A673 (cell line): ENCODE measurements around the gene SLIT1.
"Not testable (repeated sequence)": the region's sequence is repeated elsewhere in the genome, so short reads cannot be mapped to it uniquely, and the experiment has no call there.

Experiments
- CTCF ChIP-seq: fragments of 300-800, 200-600 bp; sonication (generic); conservative IDR thresholded peaks from 2 replicates; pipeline ENCODE4 v1.5.1; 2017; ENCODE audit warnings: low read depth, mild to moderate bottlenecking, antibody characterized with exemption, low read length, moderate library complexity, mixed read lengths
- EZH2 ChIP-seq: fragments of 200-600 bp; sonication (generic); IDR thresholded peaks from 2 replicates; pipeline ENCODE4 v1.6.1; 2017; ENCODE audit warnings: borderline replicate concordance, low read depth, mild to moderate bottlenecking, mixed read lengths, antibody characterized with exemption, low read length; ENCODE audit not compliant: poor library complexity, severe bottlenecking

GRCh38 chr10:97033841-97034240 lies 151.9 kb downstream of the SLIT1 start:
- TF ChIP-seq CTCF, EZH2: not testable (repeated sequence)
